Measurements from ENCODE around the gene RAB3IL1. TPM values are rescaled to one million over a fixed set of nuclear protein-coding genes. Genes with fewer than 3 reads are reported as not detected.

The RAB3IL1 gene
- total RNA-seq, 4 donors from 2014 or later: 6.5 to 27.7 (median 15.2) TPM

GRCh38 chr11:61935861-61936260, 18.5 kb upstream of the RAB3IL1 start:
- no peaks in the 10 kb centered on the region for H3K4me1 ChIP-seq
- H3K36me3 ChIP-seq: no peaks in the 10 kb centered on the region
- no peak for DNase-seq
- intact Hi-C loops (cut with DNase I): no loop called here
- TF ChIP-seq CTCF (IDR thresholded peaks at IDR 0.05): no peak
- no peak for TF ChIP-seq POLR2A (IDR thresholded peaks at IDR 0.05)
- no peaks in the 10 kb centered on the region for H3K27me3 ChIP-seq
- H3K9me3 ChIP-seq: no peaks in the 10 kb centered on the region
- H3K4me3 ChIP-seq (replicated peaks in 1 of 3): no peak overlapping the region
- no peak overlapping the region for H3K27ac ChIP-seq
- WGBS, 2 donors: 83 to 87% methylated on average over 2 of the region's 2 CpGs

DNA sequence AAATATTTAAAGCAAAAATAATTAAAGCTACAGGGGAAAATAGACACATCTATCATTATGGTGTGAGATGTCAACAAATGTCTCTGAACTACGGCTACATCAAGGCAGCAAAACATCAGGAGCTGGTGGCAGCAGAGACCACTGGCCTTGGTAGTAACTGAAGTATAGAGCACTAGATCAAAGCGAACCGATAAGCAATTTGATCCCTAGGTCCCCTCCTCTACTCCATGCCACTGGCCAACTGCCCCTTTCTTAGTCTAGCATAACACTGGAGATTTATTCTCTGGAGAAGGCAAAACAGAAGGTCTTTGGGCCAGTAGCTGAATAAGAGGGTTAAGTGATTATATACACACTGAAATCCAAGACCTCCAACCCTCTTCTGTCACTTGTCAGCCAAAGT, 13.6 kb upstream of the RAB3IL1 start:
- Histone ChIP-seq H3K4me1 (no peaks in the 10 kb centered on the region), H3K36me3 (no peaks in the 10 kb centered on the region), H3K27ac (no peak overlapping the region), H3K4me3 (replicated peaks in 1 of 3) (no peak overlapping the region), H3K9me3 (no peaks in the 10 kb centered on the region), H3K27me3 (no peaks in the 10 kb centered on the region)
- TF ChIP-seq POLR2A (IDR thresholded peaks at IDR 0.05): no peak
- no peak for TF ChIP-seq CTCF (IDR thresholded peaks at IDR 0.05)
- no peak for DNase-seq
- intact Hi-C loops (cut with DNase I): no loop called here
- 83 to 84% methylated on average over 3 of the region's 3 CpGs for WGBS, 2 donors

GRCh38 chr11:61928606-61929005, 11.2 kb upstream of the RAB3IL1 start:
- intact Hi-C loops (cut with DNase I): no loop called here
- TF ChIP-seq POLR2A (IDR thresholded peaks at IDR 0.05) (no peak), CTCF (IDR thresholded peaks at IDR 0.05) (no peak)
- no peaks in the 10 kb centered on the region for H3K9me3 ChIP-seq

DNA sequence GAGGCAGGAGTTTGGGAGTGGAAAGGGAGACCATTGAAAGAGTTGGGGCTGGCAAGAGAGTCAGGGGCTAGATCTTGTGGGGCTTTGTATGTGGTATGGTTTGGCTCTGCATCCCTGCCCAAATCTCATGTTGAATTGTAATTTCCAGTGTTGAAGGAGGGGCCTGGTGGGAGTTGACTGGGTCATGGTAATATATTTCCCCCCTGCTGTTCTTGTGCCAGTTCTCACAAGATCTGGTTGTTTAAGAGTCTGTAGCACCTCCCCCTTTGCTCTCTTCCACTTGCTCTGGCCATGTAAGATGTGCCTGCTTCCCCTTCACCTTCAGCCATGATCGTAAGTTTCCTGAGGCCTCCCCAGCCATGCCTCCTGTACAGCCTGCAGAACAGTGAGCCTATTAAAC, 10.1 kb upstream of the RAB3IL1 start:
- 97 to 100% methylated on average over 1 of the region's 1 CpG for WGBS, 2 donors
- H3K4me3 ChIP-seq (replicated peaks in 1 of 3): no peak overlapping the region
- no peak for DNase-seq
- intact Hi-C loops (cut with DNase I): no loop called here
- no peaks in the 10 kb centered on the region for H3K9me3 ChIP-seq
- peaks cover 0 to 18% of the 10 kb centered on the region in 2 donors for H3K4me1 ChIP-seq
- H3K36me3 ChIP-seq: no peaks in the 10 kb centered on the region
- H3K27ac ChIP-seq: no peak overlapping the region
- H3K27me3 ChIP-seq: no peaks in the 10 kb centered on the region
- TF ChIP-seq POLR2A (IDR thresholded peaks at IDR 0.05) (no peak), CTCF (IDR thresholded peaks at IDR 0.05) (no peak)

More at GRCh38 chr11:61928606-61929005, 11.2 kb upstream of the RAB3IL1 start:
- no peaks in the 10 kb centered on the region for H3K27me3 ChIP-seq
- H3K27ac ChIP-seq: no peak overlapping the region
- no peak overlapping the region for H3K4me3 ChIP-seq (replicated peaks in 1 of 3)
- no peaks in the 10 kb centered on the region for H3K36me3 ChIP-seq
- DNase-seq: no peak
- peaks cover 0 to 7% of the 10 kb centered on the region in 2 donors for H3K4me1 ChIP-seq

DNA sequence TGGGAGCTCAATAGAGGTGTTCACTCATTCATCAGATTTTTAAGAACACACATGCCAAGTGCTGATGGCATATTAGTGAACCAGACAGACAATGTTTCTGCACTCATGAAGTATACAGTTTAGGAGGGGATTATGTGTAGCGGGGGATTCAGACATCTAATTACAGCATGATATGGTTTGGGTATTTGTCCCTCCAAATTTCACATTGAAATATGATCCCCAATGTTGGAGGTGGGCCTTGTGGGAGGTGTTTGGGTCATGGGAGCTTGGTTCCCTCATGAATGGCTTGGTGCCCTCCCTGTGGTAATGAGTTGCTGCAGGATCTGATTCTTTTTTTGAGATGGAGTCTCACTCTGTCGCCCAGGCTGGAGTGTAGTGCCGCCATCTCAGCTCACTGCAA, 8.9 kb upstream of the RAB3IL1 start:
- no peak for TF ChIP-seq CTCF (IDR thresholded peaks at IDR 0.05)
- no peak for TF ChIP-seq POLR2A (IDR thresholded peaks at IDR 0.05)
- H3K4me1 ChIP-seq: peaks cover 3 to 23% of the 10 kb centered on the region in 2 donors

More for the DNA sequence above, 8.9 kb upstream of the RAB3IL1 start:
- Histone ChIP-seq H3K36me3 (no peaks in the 10 kb centered on the region), H3K27ac (no peak overlapping the region), H3K9me3 (no peaks in the 10 kb centered on the region), H3K27me3 (no peaks in the 10 kb centered on the region), H3K4me3 (replicated peaks in 1 of 3) (no peak overlapping the region)
- intact Hi-C loops (cut with DNase I): no loop called here
- no peak for DNase-seq
- 91 to 98% methylated on average over 3 of the region's 3 CpGs for WGBS, 2 donors
